Epithelial cell of esophagus (primary cell): ENCODE measurements around the gene GABRG3.

Experiments used
- DNase-seq: peaks from one replicate; pipeline ENCODE4 v3.0.0; 2010; ENCODE audit warnings: low read depth
- H3K4me3 ChIP-seq: 2 replicates; pipeline ENCODE4 v1.5.1; 2011; ENCODE audit warnings: mild to moderate bottlenecking, low read length, control low read depth
- CTCF ChIP-seq: IDR thresholded peaks from 2 replicates; pipeline ENCODE4 v1.5.1; 2011; ENCODE audit warnings: low read depth, mild to moderate bottlenecking, low read length, control low read depth, inconsistent platforms; ENCODE audit not compliant: insufficient read depth; ENCODE audit errors: missing control alignments

Gene GABRG3

DNA sequence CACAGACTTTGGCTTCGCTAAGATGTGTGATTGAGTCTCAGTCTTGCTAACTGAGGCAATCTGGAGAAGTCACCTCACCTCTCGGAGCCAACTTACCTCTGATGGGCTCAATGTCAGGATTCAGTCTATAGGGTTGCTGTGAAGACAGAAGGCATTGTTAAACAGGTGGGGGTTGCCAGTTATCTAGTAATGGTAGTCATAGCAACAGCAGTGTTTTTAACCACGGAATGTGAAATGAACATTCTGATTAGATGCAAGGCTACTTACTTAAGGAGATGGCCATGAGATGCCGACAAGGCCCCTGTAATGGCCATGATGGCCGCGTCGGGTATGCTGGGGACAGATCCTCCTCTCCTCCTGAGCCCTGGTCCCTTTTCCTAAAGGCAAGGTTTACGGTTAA lies 243.1 kb downstream of the GABRG3 start:
- H3K4me3 ChIP-seq, result no peak overlapping the region
- TF ChIP-seq CTCF, result no peak
- DNase-seq, result no peak

- TF ChIP-seq CTCF, result no peak
- no peak for DNase-seq
- H3K4me3 ChIP-seq, result no peak overlapping the region
Measured at GRCh38 chr15:27214961-27215360, 244.0 kb downstream of the GABRG3 start.

GRCh38 chr15:27218426-27218825 lies 247.4 kb downstream of the GABRG3 start:
- TF ChIP-seq CTCF, result no peak
- DNase-seq, result no peak
- H3K4me3 ChIP-seq, result no peak overlapping the region

GRCh38 chr15:27219636-27220035 lies 248.7 kb downstream of the GABRG3 start:
- no peak for TF ChIP-seq CTCF
- no peak overlapping the region for H3K4me3 ChIP-seq
- DNase-seq, result no peak

DNA sequence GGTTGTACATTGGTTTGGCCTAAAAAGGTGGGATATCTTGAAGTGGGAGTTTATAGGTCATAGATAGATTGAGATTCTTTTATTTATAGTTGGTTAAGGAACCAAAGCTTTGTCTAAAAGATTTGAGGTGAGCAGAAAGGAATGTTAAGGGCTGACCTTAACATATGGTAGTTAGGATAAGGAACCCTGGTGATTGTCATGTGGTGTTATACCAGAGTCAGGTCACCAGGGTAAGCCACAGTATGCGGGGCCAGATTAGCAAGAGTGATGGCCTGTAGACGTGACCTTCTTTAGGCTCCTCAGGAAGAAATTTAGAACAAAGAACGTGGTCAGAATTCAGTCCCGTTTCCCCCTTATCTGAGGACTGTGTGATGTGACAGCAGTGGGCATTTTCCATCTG lies 249.2 kb downstream of the GABRG3 start:
- no peak overlapping the region for H3K4me3 ChIP-seq
- no peak for TF ChIP-seq CTCF

GRCh38 chr15:27222479-27222878 lies 251.5 kb downstream of the GABRG3 start:
- DNase-seq, result no peak
- no peak for TF ChIP-seq CTCF

More for the DNA sequence above, 249.2 kb downstream of the GABRG3 start:
- no peak for DNase-seq

DNA sequence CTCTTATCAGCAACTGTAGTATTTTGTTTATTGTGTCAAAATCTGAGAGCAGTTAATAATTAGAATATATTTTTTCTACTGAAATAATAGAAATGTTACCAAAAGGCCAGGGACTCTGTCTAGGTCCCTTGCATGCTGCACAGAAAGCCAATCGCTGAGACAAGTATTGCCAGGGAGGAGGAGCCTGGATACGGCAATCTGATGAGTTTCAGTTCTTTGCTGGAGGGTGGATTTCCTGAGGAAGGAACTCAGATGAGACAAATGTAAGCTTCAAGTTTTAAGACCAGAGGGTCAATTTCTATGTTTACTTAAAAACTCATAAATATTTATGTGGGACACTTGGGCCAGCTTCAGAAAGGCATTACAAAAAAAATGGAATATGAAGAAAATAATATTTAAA lies 252.2 kb downstream of the GABRG3 start:
- DNase-seq, result no peak
- TF ChIP-seq CTCF, result no peak
- H3K4me3 ChIP-seq, result no peak overlapping the region

More at GRCh38 chr15:27222479-27222878, 251.5 kb downstream of the GABRG3 start:
- H3K4me3 ChIP-seq, result no peak overlapping the region
